Spleen (tissue), 7 donors: ENCODE results near the gene ZNF283.

Experiments
- CTCF ChIP-seq, 11 experiments: fragments of 200-600 bp in 7 of 11; fragments of 450-650 bp in 4 of 11; sonication (generic) in 4 of 11; IDR thresholded peaks in 8 of 11; conservative IDR thresholded peaks in 3 of 11; 1 replicate in 7 of 11; 2 replicates in 4 of 11; pipeline versions ENCODE4 v1.4.0 to v1.8.0; 2016 to 2021; ENCODE audit warnings: antibody characterized with exemption in 11 of 11, inconsistent platforms in 4 of 11, mild to moderate bottlenecking in 1 of 11
- POLR2A ChIP-seq, 3 donors: fragments of 450-650 bp; IDR thresholded peaks; one replicate each; pipeline ENCODE4 v1.5.1; 2017; ENCODE audit warnings: antibody characterized with exemption in 3 of 3, mild to moderate bottlenecking in 1 of 3
- donor health status: DM: no; HTN: no; CAD: no; lungs with moderate emphysema.
- donor health status: DM: no; HTN: no; CAD: no.
- donor health status: DM: no; HTN: no; CAD: no.

GRCh38 chr19:43895727-43896308 lies 68.7 kb downstream of the ZNF283 start:
- TF ChIP-seq CTCF (IDR thresholded peaks at IDR 0.05 in 8 of 11, conservative IDR thresholded peaks at IDR 0.05 in 3 of 11) = no peak
- TF ChIP-seq POLR2A (IDR thresholded peaks at IDR 0.05) = no peak
